ENCODE data around the gene TERF2IP.

Gene TERF2IP, protein sequence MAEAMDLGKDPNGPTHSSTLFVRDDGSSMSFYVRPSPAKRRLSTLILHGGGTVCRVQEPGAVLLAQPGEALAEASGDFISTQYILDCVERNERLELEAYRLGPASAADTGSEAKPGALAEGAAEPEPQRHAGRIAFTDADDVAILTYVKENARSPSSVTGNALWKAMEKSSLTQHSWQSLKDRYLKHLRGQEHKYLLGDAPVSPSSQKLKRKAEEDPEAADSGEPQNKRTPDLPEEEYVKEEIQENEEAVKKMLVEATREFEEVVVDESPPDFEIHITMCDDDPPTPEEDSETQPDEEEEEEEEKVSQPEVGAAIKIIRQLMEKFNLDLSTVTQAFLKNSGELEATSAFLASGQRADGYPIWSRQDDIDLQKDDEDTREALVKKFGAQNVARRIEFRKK

DNA sequence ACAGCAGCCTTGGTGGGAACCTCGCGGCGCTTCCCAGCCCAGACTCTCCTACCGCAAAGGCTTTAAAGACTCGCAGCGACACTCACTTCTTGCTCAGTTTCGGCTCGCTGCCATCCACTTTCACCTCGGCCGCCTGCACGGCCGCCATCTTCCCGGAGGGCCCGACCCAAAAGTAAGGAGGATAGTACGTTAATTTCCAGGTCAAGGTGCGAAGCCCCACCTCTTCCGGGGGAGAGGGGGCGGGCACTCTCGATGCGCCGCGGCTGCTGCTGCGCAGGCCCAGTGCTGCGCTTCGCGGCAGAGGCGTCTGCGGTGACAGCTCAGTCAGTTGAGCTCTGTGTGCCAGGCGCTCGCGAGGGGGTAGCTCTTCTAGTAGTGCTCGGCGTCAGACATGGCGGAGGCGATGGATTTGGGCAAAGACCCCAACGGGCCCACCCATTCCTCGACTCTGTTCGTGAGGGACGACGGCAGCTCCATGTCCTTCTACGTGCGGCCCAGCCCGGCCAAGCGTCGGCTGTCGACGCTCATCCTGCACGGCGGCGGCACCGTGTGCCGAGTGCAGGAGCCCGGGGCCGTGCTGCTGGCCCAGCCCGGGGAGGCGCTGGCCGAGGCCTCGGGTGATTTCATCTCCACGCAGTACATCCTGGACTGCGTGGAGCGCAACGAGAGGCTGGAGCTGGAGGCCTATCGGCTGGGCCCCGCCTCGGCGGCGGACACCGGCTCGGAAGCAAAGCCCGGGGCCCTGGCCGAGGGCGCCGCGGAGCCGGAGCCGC is at the start of gene TERF2IP, which contains the start of gene KARS1:
TSS of gene TERF2IP (plus strand) at position 282 of the 773 bp plus-strand sequence. CDS start at position 392, 110 bp downstream.
TSS of gene KARS1 (minus strand) at position 174 of the 773 bp plus-strand sequence. CDS start at position 148, 26 bp downstream.
- peak; percentile 96 for DNase-seq

DNA sequence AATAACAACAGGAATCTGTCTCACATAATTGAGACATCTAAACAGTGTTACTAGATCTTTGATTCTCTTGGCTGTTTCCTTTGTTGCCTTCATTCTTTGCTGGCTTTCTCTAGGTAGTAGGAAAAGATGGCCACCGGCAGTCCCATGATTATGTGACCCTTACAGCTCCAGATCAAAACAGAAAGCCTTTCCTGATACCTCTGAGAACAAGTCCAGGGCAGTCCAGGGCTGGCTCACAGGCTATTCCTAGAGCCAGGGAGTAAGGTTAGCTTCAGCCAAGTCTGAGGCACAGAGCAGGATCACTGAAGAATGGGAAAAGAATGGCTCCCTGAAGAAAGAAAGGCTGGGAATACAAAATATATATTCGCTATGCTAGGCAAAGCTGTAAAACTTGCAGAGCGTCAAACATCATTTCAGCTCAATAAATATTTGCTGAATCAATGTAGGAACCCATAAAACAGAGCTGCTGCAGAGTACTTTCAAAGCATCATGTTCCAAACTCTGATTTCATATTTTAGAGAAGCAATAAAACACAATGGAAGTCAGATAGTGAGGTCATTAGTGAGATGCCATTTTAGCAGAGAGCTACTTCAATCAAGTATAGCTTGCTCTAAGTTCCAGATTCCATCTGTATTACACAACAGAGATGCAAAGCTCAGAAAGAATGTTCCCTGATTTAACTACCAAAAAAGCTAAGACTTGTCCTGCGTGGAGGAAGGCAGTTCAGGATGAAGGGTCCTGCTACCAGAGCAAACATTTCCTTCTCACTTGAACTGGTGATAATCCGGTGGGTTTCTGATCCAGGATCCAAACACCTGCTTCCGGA is 47.9 kb upstream of the TERF2IP start:
- DNase-seq, result no peak

DNA sequence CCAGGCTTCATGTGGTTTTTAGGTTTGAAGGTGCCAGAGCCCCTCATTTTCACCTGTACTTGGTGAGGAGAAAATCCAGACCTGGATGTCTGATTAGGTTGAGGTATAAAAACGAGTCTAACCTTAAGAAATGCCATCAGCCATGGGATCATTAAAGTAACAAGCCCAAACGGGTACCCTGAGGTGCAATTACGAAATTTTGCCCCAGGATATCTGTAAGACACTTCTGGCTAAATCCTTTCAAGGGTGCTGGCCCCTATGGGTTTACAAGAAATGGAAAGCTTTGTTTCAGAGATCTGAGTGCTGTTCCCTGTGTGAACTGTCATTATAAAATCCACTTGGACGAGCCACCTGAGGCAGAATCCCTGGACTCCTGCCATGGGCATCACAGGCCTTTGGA is 44.3 kb upstream of the TERF2IP start:
- no peak for DNase-seq

DNA sequence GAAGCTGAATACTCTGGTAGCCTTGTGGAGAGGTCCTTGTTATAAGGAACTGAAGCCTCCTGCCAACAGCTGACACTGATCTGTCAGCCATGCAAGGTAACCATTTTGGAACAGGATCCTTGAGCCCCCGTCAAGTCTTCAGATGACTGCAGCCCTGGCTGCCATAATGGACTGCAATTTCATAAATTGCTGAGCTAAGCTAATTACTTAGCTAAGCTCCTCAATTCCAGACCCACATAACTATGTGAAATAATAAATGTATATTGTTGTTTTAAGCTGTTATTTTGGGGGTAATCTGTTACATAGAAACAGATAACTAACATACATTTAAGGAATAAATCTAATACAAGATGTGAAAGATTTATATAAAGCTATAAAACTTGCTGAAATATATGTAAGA is 41.1 kb upstream of the TERF2IP start:
- DNase-seq, result no peak

DNA sequence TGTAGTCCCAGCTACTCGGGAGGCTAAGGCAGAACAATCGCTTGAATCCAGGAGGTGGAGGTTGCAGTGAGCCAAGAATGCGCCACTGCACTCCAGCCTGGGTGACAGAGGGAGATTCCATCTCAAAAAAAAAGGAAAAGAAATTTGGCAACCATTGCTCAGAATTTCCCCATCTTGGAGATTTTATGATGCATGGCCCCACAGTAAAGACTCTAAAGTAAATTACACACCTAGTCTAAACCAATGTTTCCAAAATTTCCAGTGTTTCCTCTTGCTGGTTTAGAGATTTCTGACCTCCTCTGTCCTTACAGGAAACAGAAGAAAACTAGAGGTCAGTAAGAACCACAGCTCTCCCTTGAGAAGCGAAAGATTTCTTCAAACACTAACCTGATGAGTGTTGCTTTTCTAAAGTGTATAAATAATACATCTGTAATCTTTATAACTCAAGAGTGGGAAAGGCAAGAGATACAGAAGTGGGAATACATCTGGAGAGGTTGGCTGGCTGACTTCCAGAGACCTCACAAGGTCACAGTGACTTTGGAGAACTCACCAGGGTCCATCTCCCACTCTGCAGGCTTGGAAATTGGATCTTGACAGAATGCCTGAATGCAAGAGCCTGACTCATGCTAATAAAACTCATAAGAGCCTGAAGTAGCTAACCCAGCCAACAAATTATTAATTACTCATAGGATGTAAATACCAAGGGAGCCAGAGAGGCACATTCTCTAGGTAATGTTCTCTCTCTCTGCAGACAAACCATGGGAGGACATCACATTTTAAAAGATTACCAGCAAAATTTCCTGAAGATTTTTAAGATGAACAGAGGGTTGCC is 33.3 kb upstream of the TERF2IP start:
- no peak for DNase-seq

DNA sequence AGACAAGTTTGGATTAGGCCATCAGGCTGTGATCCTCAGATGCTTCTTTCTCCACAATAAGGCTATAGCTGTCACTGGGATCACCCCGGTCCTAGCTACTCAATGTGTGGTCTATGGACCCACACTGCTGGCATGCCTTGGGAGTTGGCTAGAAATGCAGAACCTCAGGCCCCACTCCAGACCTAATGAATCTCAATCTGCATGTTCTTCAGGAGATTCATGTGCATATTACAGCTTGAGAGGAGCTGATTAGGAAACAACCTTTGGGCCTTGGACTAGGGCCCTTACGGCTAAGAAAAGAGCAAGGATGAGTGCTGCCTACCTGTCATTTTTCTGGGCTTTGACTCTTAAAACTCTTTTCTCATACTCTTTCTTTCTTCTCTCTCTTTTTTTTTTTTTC is 32.0 kb upstream of the TERF2IP start:
- no peak for DNase-seq

DNA sequence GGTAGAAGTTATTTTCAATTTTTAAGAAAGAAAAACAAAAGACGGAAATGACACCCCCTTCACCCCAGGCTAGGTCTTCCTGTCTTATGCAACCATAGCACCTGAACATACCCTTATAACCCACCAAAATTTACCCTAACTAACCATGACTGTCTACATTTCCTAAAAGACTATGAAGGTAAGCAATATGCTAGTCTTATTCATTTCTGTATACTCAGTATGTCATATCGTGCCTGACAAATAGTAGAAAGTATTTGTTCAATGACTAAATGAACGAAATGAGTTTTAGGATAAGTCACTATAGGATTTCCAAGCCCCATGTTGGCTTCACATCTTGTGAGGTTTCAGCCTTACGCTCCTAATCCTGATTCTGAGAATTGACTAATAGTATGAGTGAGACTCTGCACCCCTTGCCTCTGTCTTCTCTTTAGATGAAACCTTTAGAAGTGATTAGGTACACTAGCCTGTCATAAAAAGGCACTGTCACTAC is 31.0 kb upstream of the TERF2IP start:
- DNase-seq, result no peak

DNA sequence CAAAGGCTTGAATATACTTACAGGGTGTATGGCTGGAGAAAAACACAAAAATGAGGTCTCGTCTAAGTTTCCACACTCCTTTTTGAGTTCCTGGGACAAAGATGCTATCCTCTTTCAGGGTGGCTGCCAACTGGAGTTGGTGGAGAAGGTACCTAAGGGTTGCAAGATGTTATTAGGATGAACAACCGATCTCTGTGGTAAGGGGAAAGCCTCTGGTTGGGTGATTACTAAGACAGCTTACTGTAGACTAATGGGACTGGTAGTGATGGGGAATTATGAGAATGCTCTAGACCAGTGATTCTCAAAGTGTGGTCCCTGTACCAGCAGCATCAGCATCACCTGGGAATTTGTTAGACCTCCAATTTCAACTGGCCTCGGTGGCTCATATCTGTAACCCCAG is 30.5 kb upstream of the TERF2IP start:
- DNase-seq, result no peak

DNA sequence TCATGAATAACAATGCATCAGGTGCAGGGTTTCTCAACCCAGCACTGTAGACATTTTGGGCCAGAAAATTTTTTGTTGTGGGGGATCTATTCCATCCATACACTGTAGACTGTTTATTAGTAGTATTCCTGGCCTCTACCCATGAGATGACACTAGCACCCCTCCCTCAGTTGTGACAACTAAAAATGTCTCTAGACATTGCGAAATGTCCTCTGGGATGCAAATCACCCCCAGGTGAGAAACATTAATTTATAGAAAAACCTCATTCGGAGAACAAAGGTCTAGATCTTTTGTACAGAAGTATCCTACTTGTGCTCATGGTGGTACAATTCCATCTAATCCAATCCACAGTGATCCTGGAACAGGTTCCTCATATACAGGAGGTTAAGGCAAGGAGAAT is 28.8 kb upstream of the TERF2IP start:
- DNase-seq, result no peak

DNA sequence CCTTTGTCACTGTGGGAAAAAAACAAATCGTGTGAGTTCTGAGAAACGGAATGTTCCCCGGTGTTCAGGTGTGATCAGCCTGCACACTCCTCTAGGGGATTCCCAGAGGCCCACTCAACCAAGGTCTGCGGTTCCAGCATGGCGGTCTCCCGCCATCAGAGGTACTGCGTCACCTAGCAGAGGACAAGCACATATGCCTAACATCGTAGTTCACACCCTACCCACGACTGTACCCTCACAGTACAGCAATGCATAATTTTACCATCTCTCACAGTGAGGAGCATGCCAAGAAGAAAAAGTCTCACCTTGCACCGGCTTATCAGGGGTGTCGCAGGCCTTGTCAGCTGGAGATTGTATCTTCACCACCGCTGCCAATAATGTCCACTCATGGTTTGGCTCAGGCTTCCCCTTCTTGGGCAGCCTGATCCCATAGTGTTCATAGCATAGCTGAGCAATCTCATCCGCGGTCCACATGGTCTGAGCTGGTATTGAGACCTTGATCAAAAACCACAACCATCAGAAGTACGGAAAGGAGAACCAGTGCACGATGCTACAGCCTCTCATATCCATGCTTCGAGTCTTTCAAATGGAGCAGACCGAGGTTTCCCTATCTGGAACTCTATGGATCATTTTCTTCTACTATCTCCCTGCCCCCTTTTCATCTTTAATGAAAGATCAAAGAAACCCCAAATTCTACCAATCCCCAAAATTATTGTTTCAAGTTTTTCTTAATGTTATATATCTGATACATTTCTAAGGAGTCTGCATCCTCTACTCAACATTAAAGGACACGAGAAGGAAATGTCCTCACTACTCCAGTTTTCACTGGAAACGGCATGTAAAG is 27.0 kb upstream of the TERF2IP start:
- DNase-seq, result no peak

DNA sequence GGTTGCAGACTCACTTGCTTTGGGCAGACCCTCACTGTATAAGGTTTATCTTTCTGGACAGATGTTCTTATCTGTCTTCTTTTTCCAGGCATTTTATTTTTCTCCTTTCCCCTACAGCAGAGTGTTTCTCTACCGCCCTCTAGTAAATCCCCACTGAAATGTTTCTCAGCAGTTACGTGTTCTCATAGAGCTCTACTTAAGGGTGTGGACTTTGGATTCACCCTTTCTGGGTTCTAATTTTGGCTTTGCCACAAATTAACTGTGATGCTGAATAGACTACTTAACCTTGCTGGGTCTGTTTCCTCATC is 26.4 kb upstream of the TERF2IP start:
- no peak for DNase-seq

DNA sequence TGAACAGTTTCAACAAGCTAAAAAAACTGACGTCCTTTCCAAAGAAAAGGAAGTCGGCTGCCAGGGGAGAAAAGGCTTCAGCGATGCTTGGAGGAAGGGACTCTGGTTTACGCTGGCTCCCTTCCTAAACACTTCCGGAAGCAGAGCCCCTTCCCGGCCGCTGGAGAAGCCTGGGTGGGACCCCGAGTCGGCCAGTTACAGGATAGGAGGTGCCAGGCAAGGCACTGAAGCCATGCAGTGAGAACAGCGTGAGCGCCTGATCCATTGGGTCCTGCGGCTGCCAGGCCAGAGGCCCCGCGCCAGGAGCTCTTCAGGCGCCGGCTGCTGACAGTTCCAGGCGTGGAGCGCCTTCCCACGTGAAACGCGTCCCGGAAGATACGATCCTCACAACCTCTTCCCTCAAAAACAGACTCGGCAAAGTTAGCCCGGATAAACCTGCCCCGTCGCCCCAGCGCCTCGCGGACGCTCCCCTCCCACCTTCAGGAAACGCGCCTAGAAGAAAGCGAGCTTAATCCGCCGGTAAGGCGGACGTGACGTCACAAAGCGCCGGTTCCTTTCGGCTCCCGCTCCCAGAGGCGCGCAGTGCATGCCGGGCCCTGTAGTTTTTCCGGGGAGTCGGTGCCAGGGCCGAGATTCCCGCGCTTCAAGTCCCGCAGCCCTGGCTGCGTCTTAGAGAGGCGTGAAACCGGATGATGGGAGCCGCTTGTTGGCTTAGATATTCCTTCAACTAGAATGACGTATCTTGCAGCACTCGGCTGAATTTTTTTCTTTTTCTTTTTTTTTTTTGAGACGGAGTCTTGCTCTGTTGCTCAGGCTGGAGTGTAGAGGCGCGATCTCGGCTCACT is 24.6 kb upstream of the TERF2IP start, which contains the start of gene ADAT1:
TSS of gene ADAT1 (minus strand) at position 521 of the 845 bp plus-strand sequence. CDS start 2,482 bp downstream, outside the sequence.
- DNase-seq, result peak; percentile 97

DNA sequence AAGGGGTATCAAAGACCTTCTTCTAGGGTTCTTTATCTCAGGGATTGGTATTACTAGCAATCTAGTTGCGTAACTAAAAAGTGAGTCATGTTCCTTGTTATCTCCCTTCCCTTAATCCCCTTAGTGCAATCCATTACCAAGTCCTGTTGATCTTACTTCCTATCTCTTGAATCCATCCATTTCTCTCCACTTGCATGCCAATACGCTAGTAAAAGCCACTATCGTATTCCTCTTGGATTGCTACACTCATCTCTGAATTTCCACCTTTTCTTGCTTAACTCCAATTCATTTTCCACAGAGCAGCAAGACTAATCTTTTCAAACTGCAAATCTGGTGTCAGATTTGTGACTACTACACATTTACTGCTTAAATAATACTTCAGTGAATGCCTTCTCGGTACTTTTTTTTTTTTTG is 22.6 kb upstream of the TERF2IP start:
- no peak for DNase-seq

DNA sequence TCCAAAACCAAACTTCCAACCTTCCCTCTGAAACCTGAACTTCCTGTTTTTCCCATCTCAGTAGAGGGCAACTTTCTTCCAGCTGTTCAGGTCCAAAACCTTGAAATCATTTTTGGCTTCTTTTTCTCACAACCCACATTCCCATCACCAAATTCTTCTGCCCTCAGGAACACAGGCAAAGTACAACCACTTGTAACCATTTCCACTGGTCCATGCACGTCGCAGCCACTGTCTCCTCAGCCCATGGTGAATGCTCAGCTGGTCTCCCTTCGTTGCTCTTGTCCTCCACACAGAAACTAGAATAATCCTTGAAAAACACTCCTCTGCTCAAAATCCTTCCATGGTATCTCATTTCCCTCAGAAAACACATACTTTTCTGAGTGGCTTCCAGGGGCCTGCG is 20.8 kb upstream of the TERF2IP start:
- no peak for DNase-seq

DNA sequence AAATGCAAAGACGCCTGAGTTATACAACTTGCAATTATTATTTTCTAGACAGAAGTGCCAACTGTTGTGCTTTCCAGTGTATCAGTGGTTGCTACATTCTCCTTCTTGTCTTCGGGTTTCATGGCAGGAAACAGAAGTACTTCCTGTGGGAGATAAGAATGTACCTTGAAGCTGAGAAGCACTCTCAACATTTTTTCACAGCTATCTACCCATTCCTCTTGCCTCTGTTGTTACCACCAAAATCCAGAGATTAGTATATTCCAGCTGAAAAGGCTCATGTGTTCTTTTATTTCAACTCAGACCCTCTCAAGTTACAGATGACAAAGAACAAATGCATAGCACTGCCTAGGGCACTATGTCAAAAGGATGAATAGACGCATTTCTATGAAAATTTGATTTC is 19.7 kb upstream of the TERF2IP start:
- DNase-seq, result no peak

DNA sequence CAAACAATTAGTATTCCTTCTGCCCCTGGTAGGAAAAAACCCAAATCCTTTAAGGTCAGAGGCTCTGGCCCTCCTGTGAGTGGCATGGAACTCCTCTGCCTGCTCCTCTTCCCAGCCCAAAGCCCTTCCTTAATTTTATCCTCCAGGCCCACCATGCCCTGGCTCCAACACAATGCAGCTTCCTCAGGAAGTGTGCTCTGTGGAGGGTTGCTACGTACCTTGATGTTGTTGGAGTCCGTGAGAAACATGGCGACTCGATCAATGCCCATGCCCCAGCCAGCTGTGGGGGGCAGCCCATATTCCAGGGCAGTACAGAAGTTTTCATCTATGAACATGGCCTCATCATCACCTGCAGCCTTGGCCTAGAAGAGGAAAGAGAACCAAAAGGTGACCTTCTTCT is 19.2 kb upstream of the TERF2IP start:
- DNase-seq, result no peak

DNA sequence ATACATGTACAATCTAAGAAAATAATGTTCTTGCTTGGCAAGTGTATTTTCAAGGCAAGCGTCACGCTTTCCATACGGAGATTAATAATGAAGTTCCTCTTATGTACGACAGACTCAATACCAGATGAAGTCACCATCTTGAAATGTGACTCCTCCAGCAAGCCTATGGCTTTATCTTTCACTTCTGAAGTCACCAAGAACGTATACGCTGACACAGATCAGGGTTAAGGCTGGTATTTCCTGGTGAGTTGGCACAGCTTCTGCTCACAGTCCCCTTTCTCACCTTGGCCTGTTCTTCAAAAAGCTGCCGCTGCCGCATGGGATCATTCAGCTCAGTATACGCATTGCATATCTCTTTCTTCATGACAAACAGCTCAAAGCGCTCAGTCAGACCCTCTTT is 18.4 kb upstream of the TERF2IP start:
- DNase-seq, result no peak

DNA sequence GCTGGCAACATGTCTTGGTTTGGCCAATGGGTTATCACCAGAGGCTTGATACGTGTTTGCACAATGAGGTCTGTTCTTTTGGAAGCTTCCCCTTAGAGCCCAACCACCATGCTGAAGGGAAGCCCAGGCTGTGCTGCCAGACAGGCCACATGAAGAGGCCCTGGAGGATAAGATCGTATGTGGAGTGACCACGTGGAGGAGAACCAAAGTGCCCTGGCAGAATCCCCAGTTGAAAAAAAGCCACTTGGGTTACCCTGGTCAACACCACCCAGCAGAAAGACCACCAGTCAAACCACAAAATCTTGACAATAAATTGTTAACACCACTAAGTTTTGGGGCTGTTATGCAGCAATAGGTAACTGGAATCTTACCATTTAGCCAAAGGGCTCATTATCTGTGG is 17.5 kb upstream of the TERF2IP start:
- no peak for DNase-seq

DNA sequence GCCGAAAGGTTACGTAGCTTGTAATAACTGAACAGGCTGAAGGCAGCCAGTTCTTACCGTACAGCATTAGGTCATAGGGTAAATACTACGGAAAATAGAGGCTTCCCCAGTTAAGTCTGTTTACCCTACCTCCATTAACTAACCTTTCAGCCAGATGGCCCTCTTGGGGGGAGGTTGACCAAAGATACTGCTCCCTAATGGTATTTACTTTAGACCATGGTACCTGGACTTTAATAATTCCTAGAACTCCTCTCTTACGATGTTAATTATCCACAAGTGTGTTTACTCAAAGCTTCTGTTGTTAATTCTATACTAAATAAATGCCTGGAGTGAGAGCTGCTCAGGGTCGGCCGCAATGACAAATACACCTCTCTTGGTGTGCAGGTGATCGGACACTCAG is 14.7 kb upstream of the TERF2IP start:
- no peak for DNase-seq

DNA sequence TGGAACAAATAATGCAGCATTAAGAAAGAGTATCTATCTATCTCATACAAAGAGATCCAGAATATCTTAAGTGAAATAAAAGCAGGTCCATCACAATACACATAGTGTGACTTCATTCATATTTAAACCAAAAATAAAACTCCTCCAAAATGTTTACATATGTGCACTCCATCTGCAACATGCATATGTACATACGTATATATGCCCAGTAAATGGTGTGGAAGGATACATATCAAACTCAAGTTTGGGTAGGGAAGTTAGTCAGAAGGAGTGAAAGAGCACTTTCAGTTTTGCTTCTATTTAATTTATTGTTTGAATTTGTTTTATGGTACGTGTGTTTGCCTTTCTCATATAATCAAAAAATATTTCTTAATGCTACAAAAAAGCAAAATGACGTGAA is 12.5 kb upstream of the TERF2IP start:
- DNase-seq, result no peak

Data from activated naive CD4-positive, alpha-beta T cell treated with anti-CD3 and anti-CD28 coated beads, Interleukin-2, amount 50 U/mL, for 16 hours (primary cell).